GM18526 (cell line): ENCODE measurements around the gene SMCO2.

Experiments
- POLR2A ChIP-seq: IDR thresholded peaks from 3 replicates; pipeline ENCODE4 v1.6.1; 2011; ENCODE audit not compliant: insufficient read length; ENCODE audit errors: extremely low read depth

The SMCO2 gene

GRCh38 chr12:27472604-27473003, 26.1 kb downstream of the SMCO2 start:
- no peak for TF ChIP-seq POLR2A

- no peak for TF ChIP-seq POLR2A
These were observed 27.8 kb downstream of the SMCO2 start for GRCh38 chr12:27474344-27474743.

GRCh38 chr12:27477049-27477448, 30.5 kb downstream of the SMCO2 start:
- TF ChIP-seq POLR2A, result no peak

- TF ChIP-seq POLR2A, result no peak
These were observed 32.4 kb downstream of the SMCO2 start for GRCh38 chr12:27478949-27479348.

- TF ChIP-seq POLR2A, result no peak
These were observed 33.5 kb downstream of the SMCO2 start for GRCh38 chr12:27480016-27480415.

- TF ChIP-seq POLR2A, result no peak
These were observed 40.4 kb downstream of the SMCO2 start for GRCh38 chr12:27486961-27487360.

GRCh38 chr12:27488479-27488878, 41.9 kb downstream of the SMCO2 start:
- TF ChIP-seq POLR2A, result no peak

GRCh38 chr12:27491226-27491625, 44.7 kb downstream of the SMCO2 start:
- TF ChIP-seq POLR2A, result no peak

- no peak for TF ChIP-seq POLR2A
These were observed 46.9 kb downstream of the SMCO2 start for GRCh38 chr12:27493260-27493940.

GRCh38 chr12:27497446-27497845, 50.9 kb downstream of the SMCO2 start:
- no peak for TF ChIP-seq POLR2A

GRCh38 chr12:27498149-27498548, 51.6 kb downstream of the SMCO2 start:
- no peak for TF ChIP-seq POLR2A

GRCh38 chr12:27498761-27499160, 52.2 kb downstream of the SMCO2 start:
- no peak for TF ChIP-seq POLR2A

GRCh38 chr12:27499377-27499776, 52.8 kb downstream of the SMCO2 start:
- TF ChIP-seq POLR2A, result no peak

- TF ChIP-seq POLR2A, result no peak
These were observed 54.0 kb downstream of the SMCO2 start for GRCh38 chr12:27500546-27500945.

- TF ChIP-seq POLR2A, result no peak
These were observed 55.5 kb downstream of the SMCO2 start for GRCh38 chr12:27502021-27502435.

GRCh38 chr12:27504507-27504906, 58.0 kb downstream of the SMCO2 start:
- TF ChIP-seq POLR2A, result no peak

- no peak for TF ChIP-seq POLR2A
These were observed 58.6 kb downstream of the SMCO2 start for GRCh38 chr12:27505109-27505508.

GRCh38 chr12:27505761-27506160, 59.2 kb downstream of the SMCO2 start:
- no peak for TF ChIP-seq POLR2A

- no peak for TF ChIP-seq POLR2A
These were observed 60.2 kb downstream of the SMCO2 start for GRCh38 chr12:27506645-27507189.
